Ovary (tissue), 3 donors: ENCODE measurements around the gene BNC1.

Source experiments
- EP300 ChIP-seq: sonication (generic); formaldehyde crosslinking; IDR thresholded peaks from one replicate; pipeline ENCODE4 v1.6.1; 2017; ENCODE audit warnings: antibody characterized with exemption
- POLR2A ChIP-seq: fragments of 450-650 bp; IDR thresholded peaks from one replicate; pipeline ENCODE4 v1.6.1; 2017; ENCODE audit warnings: antibody characterized with exemption, mild to moderate bottlenecking, moderate library complexity
- TF ChIP-seq, protein P1 (sequence below), 3 donors: fragments of 450-650 bp in 2 of 3; fragments of 200-600 bp in 1 of 3; IDR thresholded peaks; one replicate each; pipeline versions ENCODE4 v1.5.1 to v1.8.0; 2016 to 2022; ENCODE audit warnings: antibody characterized with exemption in 3 of 3, mild to moderate bottlenecking in 1 of 3
- donor health status: DM: no; HTN: no; CAD: no.

DNA sequence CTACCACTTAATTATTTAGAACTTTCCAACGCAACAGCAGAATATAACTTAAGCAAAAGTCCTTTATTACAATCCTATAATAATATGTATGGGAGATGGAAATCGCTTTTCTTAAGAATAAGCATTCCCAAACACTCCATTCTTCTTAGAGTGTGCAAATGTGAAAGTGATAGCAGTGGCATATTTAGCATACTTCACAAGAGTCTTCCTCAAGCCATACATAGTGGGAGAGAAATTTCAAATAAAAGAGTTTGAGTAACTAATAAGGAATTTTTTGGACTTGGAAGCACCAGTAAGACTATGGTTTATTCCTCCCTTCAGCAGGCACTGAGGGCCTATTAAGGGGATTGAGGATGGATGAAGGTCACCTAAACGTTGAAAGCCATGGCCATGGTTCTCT is 22.1 kb upstream of the BNC1 start:
- TF ChIP-seq, protein P1, sequence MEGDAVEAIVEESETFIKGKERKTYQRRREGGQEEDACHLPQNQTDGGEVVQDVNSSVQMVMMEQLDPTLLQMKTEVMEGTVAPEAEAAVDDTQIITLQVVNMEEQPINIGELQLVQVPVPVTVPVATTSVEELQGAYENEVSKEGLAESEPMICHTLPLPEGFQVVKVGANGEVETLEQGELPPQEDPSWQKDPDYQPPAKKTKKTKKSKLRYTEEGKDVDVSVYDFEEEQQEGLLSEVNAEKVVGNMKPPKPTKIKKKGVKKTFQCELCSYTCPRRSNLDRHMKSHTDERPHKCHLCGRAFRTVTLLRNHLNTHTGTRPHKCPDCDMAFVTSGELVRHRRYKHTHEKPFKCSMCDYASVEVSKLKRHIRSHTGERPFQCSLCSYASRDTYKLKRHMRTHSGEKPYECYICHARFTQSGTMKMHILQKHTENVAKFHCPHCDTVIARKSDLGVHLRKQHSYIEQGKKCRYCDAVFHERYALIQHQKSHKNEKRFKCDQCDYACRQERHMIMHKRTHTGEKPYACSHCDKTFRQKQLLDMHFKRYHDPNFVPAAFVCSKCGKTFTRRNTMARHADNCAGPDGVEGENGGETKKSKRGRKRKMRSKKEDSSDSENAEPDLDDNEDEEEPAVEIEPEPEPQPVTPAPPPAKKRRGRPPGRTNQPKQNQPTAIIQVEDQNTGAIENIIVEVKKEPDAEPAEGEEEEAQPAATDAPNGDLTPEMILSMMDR (IDR thresholded peaks at IDR 0.05), result no peak
- TF ChIP-seq POLR2A, result no peak
- TF ChIP-seq EP300, result no peak
